ENCODE results near the gene PSME2.
A peak's percentile ranks its signal among the peaks of the same experiment; 100 is the strongest.

The PSME2 gene

GRCh38 chr14:24150993-24151392, 4.6 kb upstream of the PSME2 start:
- no peak for DNase-seq

- no peak for DNase-seq
These were observed 4.2 kb upstream of the PSME2 start for GRCh38 chr14:24150567-24150966.

DNA sequence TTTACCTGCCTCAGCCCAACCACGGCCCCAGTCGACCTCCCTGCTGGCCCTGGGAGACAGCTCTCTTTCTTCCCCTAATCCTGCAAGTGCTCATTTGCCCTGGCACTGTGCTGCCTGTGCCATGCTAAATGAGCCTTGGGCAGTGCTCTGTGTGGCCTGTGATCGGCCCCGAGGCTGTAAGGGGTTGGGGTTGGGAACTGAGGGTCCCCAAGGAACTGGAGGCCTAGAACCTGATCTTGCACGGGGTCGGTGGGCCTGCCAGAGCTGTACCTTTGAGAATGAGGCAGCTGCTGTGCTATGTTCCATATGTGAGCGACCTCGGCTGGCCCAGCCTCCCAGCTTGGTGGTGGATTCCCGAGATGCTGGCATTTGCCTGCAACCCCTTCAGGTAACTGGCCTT, 3.7 kb upstream of the PSME2 start:
- no peak for DNase-seq

DNA sequence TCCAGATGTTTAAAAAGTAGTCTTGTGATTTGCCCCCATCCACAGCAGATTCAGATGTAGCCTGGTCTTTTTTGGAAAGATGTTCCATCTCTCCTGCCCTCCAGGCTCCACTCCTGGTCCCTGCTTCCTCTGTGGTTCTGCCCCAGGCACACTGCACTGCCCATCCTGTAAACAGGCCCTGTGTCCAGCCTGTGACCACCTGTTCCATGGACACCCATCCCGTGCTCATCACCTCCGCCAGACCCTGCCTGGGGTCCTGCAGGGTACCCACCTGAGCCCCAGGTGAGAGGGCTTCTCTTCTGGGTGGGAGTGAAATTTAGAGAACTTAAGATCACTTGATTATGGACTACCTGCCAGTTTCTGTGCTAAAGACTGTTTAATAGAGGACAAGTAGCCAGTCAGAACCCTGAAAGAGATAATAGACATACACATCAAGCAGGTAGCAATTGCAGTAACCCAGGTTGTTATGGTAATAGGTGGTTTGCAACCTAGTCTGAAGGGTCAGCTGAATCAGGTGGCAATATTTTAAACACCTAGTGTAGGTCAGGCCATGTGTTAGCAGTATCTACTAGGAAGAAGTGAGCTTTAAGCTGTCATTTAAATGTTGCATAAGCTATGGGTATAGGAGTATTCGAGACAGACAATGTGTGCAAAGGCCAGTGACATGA, 3.0 kb upstream of the PSME2 start:
- no peak for DNase-seq

DNA sequence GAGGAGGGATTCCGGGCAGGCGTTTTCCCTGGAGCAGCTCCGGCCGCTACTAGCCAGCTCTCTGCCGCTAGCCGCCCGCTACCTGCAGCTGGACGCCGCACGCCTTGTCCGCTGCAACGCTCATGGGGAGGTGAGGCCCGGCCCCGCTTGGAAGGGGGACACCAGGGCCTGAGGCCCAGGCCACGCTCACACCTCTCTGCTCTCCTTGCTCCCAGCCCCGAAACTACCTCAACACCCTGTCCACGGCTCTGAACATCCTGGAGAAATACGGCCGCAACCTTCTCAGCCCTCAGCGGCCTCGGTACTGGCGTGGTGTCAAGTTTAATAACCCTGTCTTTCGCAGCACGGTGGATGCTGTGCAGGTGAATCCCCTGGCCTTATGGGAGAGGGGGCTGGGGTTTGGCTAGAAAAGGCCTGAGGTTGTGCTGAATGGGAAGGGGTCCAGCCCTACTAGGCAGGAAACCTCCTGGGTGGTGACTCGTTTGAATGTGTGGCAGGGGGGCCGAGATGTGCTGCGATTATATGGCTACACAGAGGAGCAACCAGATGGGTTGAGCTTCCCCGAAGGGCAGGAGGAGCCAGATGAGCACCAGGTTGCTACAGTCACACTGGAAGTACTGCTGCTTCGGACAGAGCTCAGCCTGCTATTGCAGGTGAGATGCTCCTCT, 1.5 kb upstream of the PSME2 start:
- DNase-seq: no peak

- DNase-seq: peak; percentile 97
These were observed 759 bp upstream of the PSME2 start, which contains the start of gene RNF31 for GRCh38 chr14:24146978-24147760. Gene RNF31, plus strand, starts transcription at chr14:24147498. Its CDS starts 201 bp downstream, at chr14:24147699.

DNA sequence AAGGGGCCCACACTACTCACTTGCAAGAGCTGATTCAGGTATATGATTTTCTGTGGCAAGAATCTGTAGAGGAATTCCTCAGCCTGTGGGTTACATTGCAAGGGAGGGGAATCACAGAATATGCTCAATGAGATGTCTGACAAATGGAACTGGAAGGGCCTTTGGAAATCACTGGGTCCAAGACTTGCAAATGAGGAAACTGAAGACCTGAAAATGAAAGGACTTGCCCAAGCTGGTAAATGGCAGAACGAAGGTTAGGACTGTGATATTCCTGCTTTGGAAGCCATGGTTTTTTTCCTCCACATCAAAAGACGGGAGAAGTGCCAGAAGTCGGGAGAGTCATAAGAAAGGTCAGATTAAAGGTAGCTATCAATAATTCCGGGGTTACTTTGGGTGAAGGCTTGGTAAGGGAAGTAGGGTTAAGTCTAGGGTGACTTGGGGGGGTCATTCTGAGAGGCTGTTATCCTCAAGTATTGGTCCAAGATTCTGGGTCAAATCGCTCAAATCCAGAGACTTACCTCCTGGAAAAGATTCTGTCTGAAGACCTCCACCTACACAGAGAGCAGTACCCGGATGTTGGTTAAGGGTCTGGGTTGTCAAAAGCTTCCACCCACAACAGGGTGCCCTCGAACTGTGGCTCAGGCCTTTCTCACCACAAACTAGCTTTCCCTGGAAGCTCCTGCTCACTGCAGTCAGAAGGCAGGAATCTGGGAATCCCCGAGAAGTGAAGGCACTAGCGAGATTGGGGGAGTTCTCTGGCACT, 539 bp downstream of the PSME2 start:
- no peak for DNase-seq

- no peak for DNase-seq
These were observed 1.2 kb downstream of the PSME2 start for GRCh38 chr14:24145219-24145618.

DNA sequence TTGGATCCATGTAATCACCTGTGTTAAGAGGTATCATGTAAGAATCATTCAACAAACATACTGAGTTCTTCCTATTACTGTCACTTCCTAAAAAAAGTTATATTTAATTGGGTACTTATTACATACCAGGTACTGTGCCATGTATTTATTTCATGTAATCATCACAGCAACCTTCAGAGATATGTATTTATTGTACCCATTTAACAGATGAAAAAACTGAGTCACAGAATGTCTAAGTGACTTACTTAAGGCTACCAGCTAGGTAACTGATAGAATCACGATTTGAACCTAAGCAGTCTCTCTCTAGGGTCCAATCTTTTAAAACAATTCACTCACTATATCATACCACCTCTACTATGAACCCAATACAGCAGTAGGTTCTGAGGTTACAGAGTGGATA, 2.0 kb downstream of the PSME2 start:
- DNase-seq: no peak

DNA sequence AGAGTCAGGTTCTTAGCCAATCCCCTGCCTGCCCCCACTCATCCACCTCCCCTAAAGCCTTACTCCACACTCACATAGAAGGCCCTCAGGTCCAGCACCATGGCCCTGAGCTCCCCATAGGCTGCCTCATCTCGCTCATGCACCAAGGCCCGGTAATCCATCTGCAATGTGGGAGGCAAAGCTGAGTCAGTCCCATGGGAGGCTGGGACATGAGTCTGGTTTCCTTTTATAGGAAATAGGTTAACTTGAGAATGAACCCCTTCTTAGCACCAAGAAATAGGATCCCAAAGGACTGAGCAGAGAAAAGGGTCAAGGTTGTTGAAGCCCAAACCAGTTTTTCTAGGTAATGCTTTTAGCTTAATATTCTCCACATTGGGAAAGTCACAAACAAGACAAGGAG, 2.9 kb downstream of the PSME2 start:
- no peak for DNase-seq

GRCh38 chr14:24141097-24141880, 5.1 kb downstream of the PSME2 start, which contains the start of gene EMC9:
Gene EMC9, minus strand, starts transcription at chr14:24141591. Its CDS starts 287 bp downstream, at chr14:24141304.
- peak; percentile 99 for DNase-seq

GRCh38 chr14:24139272-24139934, 7.0 kb downstream of the PSME2 start:
- peak; percentile 12 for DNase-seq

- no peak for DNase-seq
These were observed 7.8 kb downstream of the PSME2 start for GRCh38 chr14:24138396-24139271.

GRCh38 chr14:24137529-24138395, 8.6 kb downstream of the PSME2 start:
- DNase-seq: no peak

DNA sequence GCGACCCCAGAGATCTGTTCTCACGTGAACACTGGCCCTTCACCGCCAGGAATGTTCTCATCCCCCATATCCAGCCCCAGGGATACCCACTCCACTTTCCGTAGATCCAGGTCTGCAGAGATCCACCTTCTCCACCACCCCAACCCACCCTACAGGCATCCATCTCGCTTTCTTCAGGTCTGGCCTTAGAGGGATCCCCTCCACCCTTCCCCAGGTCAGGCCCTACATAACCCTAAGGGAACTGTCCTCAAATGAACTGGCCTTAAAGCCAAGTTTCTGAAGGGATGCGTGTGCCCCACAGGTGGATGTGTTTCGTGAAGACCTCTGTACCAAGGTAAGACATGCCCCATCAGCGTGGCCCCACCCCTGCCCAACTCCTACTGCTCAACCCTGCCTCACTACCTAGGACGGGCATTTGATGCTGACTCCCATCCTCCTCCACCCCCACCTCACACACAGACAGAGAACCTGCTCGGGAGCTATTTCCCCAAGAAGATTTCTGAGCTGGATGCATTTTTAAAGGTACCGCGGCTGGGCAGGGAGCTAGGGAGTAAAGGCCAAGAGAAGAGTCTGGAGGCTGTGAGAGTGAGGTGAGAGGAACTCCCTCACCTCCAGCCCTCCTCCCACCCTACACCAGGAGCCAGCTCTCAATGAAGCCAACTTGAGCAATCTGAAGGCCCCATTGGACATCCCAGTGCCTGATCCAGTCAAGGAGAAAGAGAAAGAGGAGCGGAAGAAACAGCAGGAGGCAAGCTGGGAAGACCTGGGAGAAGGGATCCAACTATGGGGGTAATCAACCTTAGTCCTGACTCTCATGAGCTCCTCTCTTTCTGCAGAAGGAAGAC, 9.5 kb downstream of the PSME2 start:
- DNase-seq: no peak

- peak; percentile 88 for DNase-seq
These were observed 10.4 kb downstream of the PSME2 start, which contains the start of gene PSME1 for GRCh38 chr14:24135834-24136683. Gene PSME1, plus strand, starts transcription at chr14:24136194. Its CDS starts 69 bp downstream, at chr14:24136263.

DNA sequence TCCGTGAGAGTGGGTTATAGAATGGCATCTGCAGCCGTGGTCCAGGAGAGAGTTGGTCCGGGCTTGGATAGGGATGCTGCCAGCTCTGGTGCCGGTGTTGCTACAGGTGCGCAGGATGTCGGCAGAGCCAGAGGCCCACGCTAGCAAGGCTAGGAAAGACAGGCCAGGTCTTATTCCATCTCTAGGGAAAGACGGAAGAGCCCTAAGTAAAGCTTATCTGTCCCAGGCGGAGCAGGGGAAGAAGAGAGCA, 10.9 kb downstream of the PSME2 start:
- DNase-seq: no peak

DNA sequence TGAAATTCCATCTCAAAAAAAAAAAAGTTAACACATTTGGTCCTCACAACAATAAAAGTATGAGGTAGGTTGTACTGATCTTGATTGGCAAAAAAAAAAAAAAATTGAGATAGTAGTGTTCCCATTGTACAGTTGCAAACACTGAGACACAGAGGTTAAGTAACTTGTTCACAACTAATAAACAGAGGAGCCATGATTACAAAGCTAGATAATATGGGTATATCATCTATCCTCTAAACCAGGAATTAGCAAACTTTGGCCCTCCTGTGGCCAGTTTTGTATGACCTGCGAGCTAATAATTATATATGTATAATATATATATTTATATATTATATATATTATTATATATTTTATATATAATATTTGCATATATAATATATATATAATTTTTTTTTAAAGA, 12.7 kb downstream of the PSME2 start:
- DNase-seq: no peak

Measured in DMS153 (cell line).